NCI-H524 (cell line): Measurements from ENCODE around the gene CNIH2.
"Not testable (repeated sequence)": the region's sequence is repeated elsewhere in the genome, so short reads cannot be mapped to it uniquely, and the experiment has no call there.

Source experiments
- DNase-seq, 2 experiments: peaks; one replicate each; lab custom pipeline; 2025; lab: John Stamatoyannopoulos, UW

Gene CNIH2

GRCh38 chr11:66291303-66291705 is 13.3 kb downstream of the CNIH2 start:
- no peak for DNase-seq

- no peak for DNase-seq
These were observed 13.9 kb downstream of the CNIH2 start, which contains the start of gene TMEM151A for GRCh38 chr11:66291706-66292542. TSS of gene TMEM151A (plus strand) at chr11:66291894. CDS start at chr11:66292014, 120 bp downstream.

GRCh38 chr11:66292543-66293332 is 14.8 kb downstream of the CNIH2 start:
- no peak for DNase-seq

GRCh38 chr11:66293352-66293751 is 15.4 kb downstream of the CNIH2 start:
- DNase-seq: no peak

- DNase-seq: no peak
These were observed 16.0 kb downstream of the CNIH2 start for GRCh38 chr11:66293777-66294625.

- no peak for DNase-seq
These were observed 16.9 kb downstream of the CNIH2 start for GRCh38 chr11:66294626-66295620.

- no peak for DNase-seq
These were observed 19.6 kb downstream of the CNIH2 start for GRCh38 chr11:66297610-66298009.

- DNase-seq: no peak
These were observed 21.2 kb downstream of the CNIH2 start for GRCh38 chr11:66299186-66299585.

GRCh38 chr11:66302656-66303055 is 24.7 kb downstream of the CNIH2 start:
- no peak for DNase-seq

GRCh38 chr11:66309475-66309874 is 31.5 kb downstream of the CNIH2 start:
- DNase-seq: no peak

GRCh38 chr11:66310324-66310723 is 32.3 kb downstream of the CNIH2 start:
- no peak for DNase-seq

GRCh38 chr11:66310803-66311440 is 32.9 kb downstream of the CNIH2 start:
- not testable (repeated sequence) for DNase-seq

- DNase-seq: no peak
These were observed 33.5 kb downstream of the CNIH2 start for GRCh38 chr11:66311470-66311964.

GRCh38 chr11:66311965-66312548 is 34.1 kb downstream of the CNIH2 start:
- peak; percentile 92 to 95 for DNase-seq

- peak; percentile 93 to 97 for DNase-seq
These were observed 34.8 kb downstream of the CNIH2 start for GRCh38 chr11:66312549-66313320.

GRCh38 chr11:66313321-66314185 is 35.6 kb downstream of the CNIH2 start:
- no peak for DNase-seq

GRCh38 chr11:66314186-66314501 is 36.2 kb downstream of the CNIH2 start:
- DNase-seq: no peak
